GM12878 (cell line): ENCODE measurements around the gene ACADVL. TPM values are rescaled to one million over a fixed set of nuclear protein-coding genes. Genes with fewer than 3 reads are reported as not detected.

Experiments
- BCLAF1 ChIP-seq: fragments of 450-650 bp; IDR thresholded peaks from 2 replicates; pipeline ENCODE4 v1.6.1; 2017; ENCODE audit warnings: antibody characterized with exemption, mild to moderate bottlenecking, moderate library complexity
- CREB1 ChIP-seq: IDR thresholded peaks from 2 replicates; pipeline ENCODE4 v1.6.1; 2012; ENCODE audit warnings: low read depth, mild to moderate bottlenecking, inconsistent platforms
- EGR1 ChIP-seq, 2 experiments: IDR thresholded peaks; 1 replicate in 1 of 2; 2 replicates in 1 of 2; pipeline ENCODE4 v1.6.1; 2011 to 2012; ENCODE audit warnings: low read depth in 2 of 2, low read length in 2 of 2, borderline replicate concordance in 1 of 2, mild to moderate bottlenecking in 1 of 2, moderate library complexity in 1 of 2
- ELK1 ChIP-seq: IDR thresholded peaks from 2 replicates; pipeline ENCODE4 v1.6.1; 2012; ENCODE audit warnings: low read depth, low read length, improper control_type of control experiment
- KAT2A ChIP-seq: conservative IDR thresholded peaks from 2 replicates; pipeline ENCODE4 v1.6.1; 2011; ENCODE audit warnings: low read depth, low read length; ENCODE audit not compliant: control insufficient read depth
- LARP7 ChIP-seq: fragments of 450-650 bp; IDR thresholded peaks from 2 replicates; pipeline ENCODE4 v1.6.1; 2017; ENCODE audit warnings: mild to moderate bottlenecking
- MEF2B ChIP-seq: fragments of 450-650 bp; IDR thresholded peaks from 2 replicates; pipeline ENCODE4 v1.6.1; 2018; ENCODE audit warnings: mild to moderate bottlenecking, moderate library complexity; ENCODE audit not compliant: partially characterized antibody, poor library complexity, severe bottlenecking
- MXI1 ChIP-seq: fragments of 150-350 bp; IDR thresholded peaks from 2 replicates; pipeline ENCODE4 v1.6.1; 2011; ENCODE audit warnings: low read depth, mild to moderate bottlenecking, inconsistent platforms, low read length, improper control_type of control experiment
- NFIC ChIP-seq: IDR thresholded peaks from 2 replicates; pipeline ENCODE4 v1.6.1; 2012; ENCODE audit warnings: low read depth, mild to moderate bottlenecking, inconsistent platforms, low read length, moderate library complexity
- NR2C1 ChIP-seq: fragments of 450-650 bp; IDR thresholded peaks from 2 replicates; pipeline ENCODE4 v1.6.1; 2017; ENCODE audit warnings: antibody characterized with exemption, mild to moderate bottlenecking, moderate library complexity
- PBX3 ChIP-seq: IDR thresholded peaks from 2 replicates; pipeline ENCODE4 v1.6.1; 2011; ENCODE audit warnings: mild to moderate bottlenecking, low read depth, low read length, moderate library complexity; ENCODE audit not compliant: insufficient replicate concordance
- RUNX3 ChIP-seq: IDR thresholded peaks from 2 replicates; pipeline ENCODE4 v1.6.1; 2012; ENCODE audit warnings: low read length, inconsistent platforms
- SP1 ChIP-seq: IDR thresholded peaks from one replicate; pipeline ENCODE4 v1.6.1; 2011; ENCODE audit warnings: low read depth, low read length
- SPI1 ChIP-seq: IDR thresholded peaks from 2 replicates; pipeline ENCODE4 v1.6.1; 2011; ENCODE audit warnings: low read depth, mild to moderate bottlenecking, low read length, moderate library complexity, borderline replicate concordance; ENCODE audit not compliant: insufficient read depth
- SRF ChIP-seq, 2 experiments: IDR thresholded peaks; 2 replicates each; pipeline ENCODE4 v1.6.1; 2011; ENCODE audit warnings: low read depth in 2 of 2, low read length in 2 of 2, mild to moderate bottlenecking in 1 of 2, moderate library complexity in 1 of 2
- TARDBP ChIP-seq: IDR thresholded peaks from 2 replicates; pipeline ENCODE4 v1.6.1; 2016; ENCODE audit warnings: borderline replicate concordance
- USF1 ChIP-seq: IDR thresholded peaks from 2 replicates; pipeline ENCODE4 v1.6.1; 2011; ENCODE audit warnings: borderline replicate concordance, low read depth, mild to moderate bottlenecking, moderate library complexity, mixed read lengths, low read length; ENCODE audit not compliant: insufficient read depth; ENCODE audit errors: extremely low read length
- YY1 ChIP-seq: IDR thresholded peaks from 2 replicates; pipeline ENCODE4 v1.6.1; 2011; ENCODE audit warnings: low read depth, mild to moderate bottlenecking, low read length
- ZNF274 ChIP-seq: IDR thresholded peaks from one replicate; pipeline ENCODE4 v1.8.0; 2011; ENCODE audit not compliant: insufficient read length, insufficient read depth
- ZZZ3 ChIP-seq: IDR thresholded peaks from 2 replicates; pipeline ENCODE4 v1.6.1; 2011; ENCODE audit warnings: low read depth; ENCODE audit not compliant: control insufficient read depth, insufficient read length
- polyA plus RNA-seq, 11 experiments: library from polyadenylated mRNA; depleted of rRNA in 4 of 11; unstranded in 6 of 11; stranded (reverse) in 5 of 11; fragments of >200 nt; fragmentation: Nextera tagmentation in 4 of 11; fragmentation: Illumina TruSeq in 1 of 11; extraction: Ambion mirVana in 4 of 11; extraction: Trizol in 1 of 11; gene quantifications; 1 replicate in 1 of 11; 2 replicates in 10 of 11; pipeline versions ENCODE4 v1.2.1 to v1.2.3, GENCODE V29; 2011 to 2016; ENCODE audit warnings: inconsistent platforms in 2 of 11, missing spikeins in 2 of 11, low read depth in 1 of 11
- total RNA-seq, 4 experiments: library from RNA; depleted of rRNA in 3 of 4; stranded (reverse); fragments of >200 nt in 3 of 4; fragmentation: Illumina TruSeq in 1 of 4; extraction: Trizol in 1 of 4; gene quantifications; 2 replicates each; pipeline versions ENCODE4 v1.2.1 to v1.2.3, GENCODE V29; 2013 to 2021
- TF ChIP-seq, protein P1 (sequence below): IDR thresholded peaks from 2 replicates; pipeline ENCODE4 v1.6.1; 2012; ENCODE audit warnings: low read depth, low read length, improper control_type of control experiment

Gene ACADVL
- total and polyA plus RNA-seq, 10 of the 15 experiments (the other 5 are each of a cell fraction or from before 2014, with no cell fraction given): 25.4 to 232 (median 180) TPM

GRCh38 chr17:7214300-7215135, 5.2 kb upstream of the ACADVL start (continued):
- TF ChIP-seq MXI1 (no peak), LARP7 (peak; percentile 42; the same call in 1 of the 2 replicates), SPI1 (0 out of 2 replicates have a peak, but pooled peaks have one; percentile 25), ZNF274 (no peak), PBX3 (peak; percentile 78), USF1 (no peak), SP1 (peak; percentile 91), SRF (IDR thresholded peaks at IDR 0.05; ENCODE audit: low read depth in 2 of 2, low read length in 2 of 2) (peak in 1 of 2 experiments; percentile 82; a peak in 2 of 4 replicates), EGR1 (IDR thresholded peaks at IDR 0.05; ENCODE audit: borderline replicate concordance in 1 of 2, low read depth in 2 of 2, low read length in 2 of 2) (peak in 1 of 2 experiments; percentile 69; a peak in 1 of 3 replicates), TARDBP (no peak), NFIC (no peak), NR2C1 (0 out of 2 replicates have a peak, but pooled peaks have one; percentile 21), CREB1 (peak; percentile 84), RUNX3 (peak; percentile 62; the same call in 1 of the 2 replicates), BCLAF1 (no peak), ZZZ3 (no peak), YY1 (no peak), MEF2B (peak; percentile 14), ELK1 (no peak), KAT2A (no peak)
- TF ChIP-seq, protein P1, sequence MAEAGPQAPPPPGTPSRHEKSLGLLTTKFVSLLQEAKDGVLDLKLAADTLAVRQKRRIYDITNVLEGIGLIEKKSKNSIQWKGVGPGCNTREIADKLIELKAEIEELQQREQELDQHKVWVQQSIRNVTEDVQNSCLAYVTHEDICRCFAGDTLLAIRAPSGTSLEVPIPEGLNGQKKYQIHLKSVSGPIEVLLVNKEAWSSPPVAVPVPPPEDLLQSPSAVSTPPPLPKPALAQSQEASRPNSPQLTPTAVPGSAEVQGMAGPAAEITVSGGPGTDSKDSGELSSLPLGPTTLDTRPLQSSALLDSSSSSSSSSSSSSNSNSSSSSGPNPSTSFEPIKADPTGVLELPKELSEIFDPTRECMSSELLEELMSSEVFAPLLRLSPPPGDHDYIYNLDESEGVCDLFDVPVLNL: no peak
